GM12873 (cell line): ENCODE measurements around the gene MLXIP.

Experiments
- CTCF ChIP-seq: IDR thresholded peaks from 2 replicates; pipeline ENCODE4 v1.5.1; 2012; ENCODE audit warnings: low read depth, mild to moderate bottlenecking, moderate library complexity, low read length, control low read depth; ENCODE audit not compliant: insufficient read depth; ENCODE audit errors: missing control alignments

MLXIP gene

GRCh38 chr12:122182887-122183587, 104.5 kb downstream of the MLXIP start, which contains the start of gene LRRC43:
LRRC43 (plus strand) TSS chr12:122183123; CDS start chr12:122183145, 22 bp downstream.
- no peak for TF ChIP-seq CTCF

- TF ChIP-seq CTCF, result no peak
These were observed 105.0 kb downstream of the MLXIP start for GRCh38 chr12:122183588-122183940.

- TF ChIP-seq CTCF, result no peak
These were observed 106.0 kb downstream of the MLXIP start for GRCh38 chr12:122184517-122184916.

GRCh38 chr12:122185079-122185478, 106.5 kb downstream of the MLXIP start:
- TF ChIP-seq CTCF, result no peak

GRCh38 chr12:122185494-122186082, 107.0 kb downstream of the MLXIP start:
- TF ChIP-seq CTCF, result no peak

GRCh38 chr12:122187466-122187865, 108.9 kb downstream of the MLXIP start:
- TF ChIP-seq CTCF, result no peak

- TF ChIP-seq CTCF, result no peak
These were observed 111.3 kb downstream of the MLXIP start for GRCh38 chr12:122189626-122190475.
